Thyroid gland (tissue), 4 donors: ENCODE measurements around the gene CSMD2. TPM values are rescaled to one million over a fixed set of nuclear protein-coding genes. Genes with fewer than 3 reads are reported as not detected.

ENCODE experiments used
- DNase-seq, 2 donors: peaks; one replicate each; pipeline ENCODE4 v3.0.0-alpha.2; 2019
- H3K27ac ChIP-seq, 3 donors: fragments of 200-600 bp; sonication (generic); 1 replicate in 2 of 3; 2 replicates in 1 of 3; pipeline ENCODE4 v1.5.1; 2016 to 2019; ENCODE audit warnings: mild to moderate bottlenecking in 1 of 3, moderate library complexity in 1 of 3
- H3K27me3 ChIP-seq: fragments of 200-600 bp; sonication (generic); one replicate; pipeline ENCODE4 v1.5.1; 2019
- H3K36me3 ChIP-seq, 2 donors: fragments of 200-600 bp; sonication (generic); one replicate each; pipeline ENCODE4 v1.5.1; 2016 to 2019
- H3K4me1 ChIP-seq, 2 donors: fragments of 200-600 bp; sonication (generic); one replicate each; pipeline ENCODE4 v1.5.1; 2017 to 2019
- H3K4me3 ChIP-seq, 3 donors: fragments of 200-600 bp; sonication (generic); replicated peaks in 1 of 3; 1 replicate in 2 of 3; 2 replicates in 1 of 3; pipeline ENCODE4 v1.5.1; 2016; ENCODE audit warnings: mild to moderate bottlenecking in 1 of 3
- H3K9me3 ChIP-seq: fragments of 200-600 bp; sonication (generic); one replicate; pipeline ENCODE4 v1.5.1; 2017
- POLR2A ChIP-seq, 2 donors: fragments of 450-650 bp; IDR thresholded peaks; one replicate each; pipeline ENCODE4 v1.6.1; 2017; ENCODE audit warnings: antibody characterized with exemption in 2 of 2, mild to moderate bottlenecking in 2 of 2, moderate library complexity in 1 of 2
- WGBS, 2 donors: methylation state at CpG; one replicate each; pipeline ENCODE4 v1.1.5; 2017; 5-methylcytosine and 5-hydroxymethylcytosine counted together
- intact Hi-C: fragments of 100-400 bp; cut with DNase I; formaldehyde crosslinking; loops from one replicate; pipeline ENCODE4 v1.15.1; 2023
- total RNA-seq, 4 donors: library from RNA; depleted of rRNA; stranded (reverse); fragments of >200 nt; gene quantifications; one replicate each; pipeline ENCODE4 v1.2.3, GENCODE V29; 2016
- TF ChIP-seq, protein P1 (sequence below), 6 experiments: fragments of 200-600 bp in 3 of 6; fragments of 450-650 bp in 3 of 6; sonication (generic) in 3 of 6; IDR thresholded peaks; one replicate each; pipeline ENCODE4 v1.5.1; 2016 to 2019; ENCODE audit warnings: antibody characterized with exemption in 6 of 6, mild to moderate bottlenecking in 2 of 6, inconsistent platforms in 1 of 6, moderate library complexity in 1 of 6

CSMD2 gene
- total RNA-seq, 4 donors from 2014 or later = 0.10 to 0.45 (median 0.13) TPM; not detected in 1

- H3K27ac ChIP-seq = no peak overlapping the region
- DNase-seq = no peak
- H3K36me3 ChIP-seq = no peaks in the 10 kb centered on the region
- intact Hi-C loops = no loop called here
- no peak for TF ChIP-seq POLR2A (IDR thresholded peaks at IDR 0.05)
- TF ChIP-seq, protein P1, sequence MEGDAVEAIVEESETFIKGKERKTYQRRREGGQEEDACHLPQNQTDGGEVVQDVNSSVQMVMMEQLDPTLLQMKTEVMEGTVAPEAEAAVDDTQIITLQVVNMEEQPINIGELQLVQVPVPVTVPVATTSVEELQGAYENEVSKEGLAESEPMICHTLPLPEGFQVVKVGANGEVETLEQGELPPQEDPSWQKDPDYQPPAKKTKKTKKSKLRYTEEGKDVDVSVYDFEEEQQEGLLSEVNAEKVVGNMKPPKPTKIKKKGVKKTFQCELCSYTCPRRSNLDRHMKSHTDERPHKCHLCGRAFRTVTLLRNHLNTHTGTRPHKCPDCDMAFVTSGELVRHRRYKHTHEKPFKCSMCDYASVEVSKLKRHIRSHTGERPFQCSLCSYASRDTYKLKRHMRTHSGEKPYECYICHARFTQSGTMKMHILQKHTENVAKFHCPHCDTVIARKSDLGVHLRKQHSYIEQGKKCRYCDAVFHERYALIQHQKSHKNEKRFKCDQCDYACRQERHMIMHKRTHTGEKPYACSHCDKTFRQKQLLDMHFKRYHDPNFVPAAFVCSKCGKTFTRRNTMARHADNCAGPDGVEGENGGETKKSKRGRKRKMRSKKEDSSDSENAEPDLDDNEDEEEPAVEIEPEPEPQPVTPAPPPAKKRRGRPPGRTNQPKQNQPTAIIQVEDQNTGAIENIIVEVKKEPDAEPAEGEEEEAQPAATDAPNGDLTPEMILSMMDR (IDR thresholded peaks at IDR 0.05) = no peak
- no peaks in the 10 kb centered on the region for H3K27me3 ChIP-seq
- WGBS, 2 donors = 82 to 92% methylated on average over 3 of the region's 3 CpGs
- H3K4me1 ChIP-seq = no peaks in the 10 kb centered on the region
- H3K9me3 ChIP-seq = no peaks in the 10 kb centered on the region
- no peak overlapping the region for H3K4me3 ChIP-seq
Observed at GRCh38 chr1:33727310-33727709, 437.7 kb downstream of the CSMD2 start.

- no peak overlapping the region for H3K4me3 ChIP-seq
- TF ChIP-seq, protein P1 (IDR thresholded peaks at IDR 0.05) = no peak
- no peak for TF ChIP-seq POLR2A (IDR thresholded peaks at IDR 0.05)
- no peaks in the 10 kb centered on the region for H3K4me1 ChIP-seq
- 81 to 85% methylated on average over 6 of the region's 6 CpGs for WGBS, 2 donors
- H3K27me3 ChIP-seq = no peaks in the 10 kb centered on the region
- H3K27ac ChIP-seq = no peak overlapping the region
- H3K36me3 ChIP-seq = no peaks in the 10 kb centered on the region
- no peak for DNase-seq
- H3K9me3 ChIP-seq = no peaks in the 10 kb centered on the region
- intact Hi-C loops = no loop called here
Observed at GRCh38 chr1:33726274-33726804, 438.7 kb downstream of the CSMD2 start.

- Histone ChIP-seq H3K36me3 (no peaks in the 10 kb centered on the region), H3K27me3 (no peaks in the 10 kb centered on the region), H3K9me3 (no peaks in the 10 kb centered on the region), H3K4me3 (no peak overlapping the region), H3K4me1 (no peaks in the 10 kb centered on the region), H3K27ac (no peak overlapping the region)
- 75 to 85% methylated on average over 4 of the region's 4 CpGs for WGBS, 2 donors
- TF ChIP-seq, protein P1 (IDR thresholded peaks at IDR 0.05) = no peak
- TF ChIP-seq POLR2A (IDR thresholded peaks at IDR 0.05) = no peak
- intact Hi-C loops = no loop called here
- DNase-seq = no peak
Observed at GRCh38 chr1:33725556-33726160, 439.4 kb downstream of the CSMD2 start.

- TF ChIP-seq POLR2A (IDR thresholded peaks at IDR 0.05) = no peak
- TF ChIP-seq, protein P1 (IDR thresholded peaks at IDR 0.05) = no peak
- Histone ChIP-seq H3K9me3 (no peaks in the 10 kb centered on the region), H3K27me3 (no peaks in the 10 kb centered on the region), H3K27ac (no peak overlapping the region), H3K4me3 (no peak overlapping the region), H3K36me3 (no peaks in the 10 kb centered on the region), H3K4me1 (no peaks in the 10 kb centered on the region)
- WGBS, 2 donors = 93 to 99% methylated on average over 8 of the region's 8 CpGs
- no peak for DNase-seq
- intact Hi-C loops = no loop called here
Observed at GRCh38 chr1:33725037-33725436, 440.0 kb downstream of the CSMD2 start.

DNA sequence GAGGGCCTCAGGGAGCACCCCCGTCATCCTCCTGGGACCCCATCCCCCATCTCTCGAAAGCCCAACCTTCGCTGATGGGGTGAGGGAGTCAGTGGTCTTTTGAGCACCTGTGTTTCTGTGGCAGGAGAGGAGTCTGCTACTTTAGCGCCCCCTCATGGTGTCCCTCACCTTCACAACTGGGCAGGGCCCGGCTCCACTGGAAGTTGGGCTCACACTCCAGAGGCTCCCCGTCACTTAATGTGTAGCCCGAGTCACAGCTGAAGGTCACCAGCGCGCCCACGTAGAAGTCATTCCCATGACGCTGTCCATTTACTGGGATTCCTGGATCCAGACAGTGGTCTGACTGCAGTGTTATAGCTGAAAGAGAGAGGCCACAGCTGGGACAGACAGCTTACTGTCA lies 440.7 kb downstream of the CSMD2 start:
- H3K27ac ChIP-seq = no peak overlapping the region
- H3K4me1 ChIP-seq = no peaks in the 10 kb centered on the region
- 92 to 94% methylated on average over 9 to 11 of the region's 11 CpGs for whole genome bisulfite sequencing, 2 donors
- intact Hi-C loops = no loop called here
- no peaks in the 10 kb centered on the region for H3K27me3 ChIP-seq
- H3K4me3 ChIP-seq = no peak overlapping the region
- H3K36me3 ChIP-seq = no peaks in the 10 kb centered on the region
- TF ChIP-seq POLR2A (IDR thresholded peaks at IDR 0.05) = no peak
- TF ChIP-seq, protein P1 (IDR thresholded peaks at IDR 0.05) = no peak
- DNase-seq = no peak
- no peaks in the 10 kb centered on the region for H3K9me3 ChIP-seq
